HG03159 (cell line): ENCODE data around the gene INCA1.

Experiments
- ATAC-seq: cut with Tn5 transposase; IDR thresholded peaks from one replicate; pipeline ENCODE4 v1.9.1; 2021; ENCODE audit warnings: mild to moderate bottlenecking, moderate library complexity; ENCODE audit not compliant: unreplicated experiment

INCA1 gene

GRCh38 chr17:4950075-4950745 is 47.1 kb downstream of the INCA1 start:
- no peak for ATAC-seq

GRCh38 chr17:4949321-4950074 is 47.8 kb downstream of the INCA1 start:
- peak; percentile 29 for ATAC-seq

GRCh38 chr17:4948931-4949320 is 48.4 kb downstream of the INCA1 start:
- ATAC-seq: peak; percentile 29

- peak; percentile 24 for ATAC-seq
Measured at GRCh38 chr17:4948166-4948930, 49.0 kb downstream of the INCA1 start, which contains the start of gene PFN1. PFN1 (minus strand) TSS chr17:4948530; CDS start chr17:4948394, 136 bp downstream.

GRCh38 chr17:4947411-4948165 is 49.7 kb downstream of the INCA1 start:
- ATAC-seq: no peak

- no peak for ATAC-seq
Measured at GRCh38 chr17:4947010-4947410, 50.3 kb downstream of the INCA1 start.

- ATAC-seq: no peak
Measured at GRCh38 chr17:4946312-4946976, 50.9 kb downstream of the INCA1 start.

- no peak for ATAC-seq
Measured at GRCh38 chr17:4945944-4946280, 51.4 kb downstream of the INCA1 start.

GRCh38 chr17:4945176-4945943 is 52.0 kb downstream of the INCA1 start:
- no peak for ATAC-seq

GRCh38 chr17:4944554-4945175 is 52.7 kb downstream of the INCA1 start:
- ATAC-seq: no peak

- ATAC-seq: no peak
Measured at GRCh38 chr17:4944163-4944553, 53.2 kb downstream of the INCA1 start.

- no peak for ATAC-seq
Measured at GRCh38 chr17:4942760-4943508, 54.4 kb downstream of the INCA1 start.

- no peak for ATAC-seq
Measured at GRCh38 chr17:4941319-4941610, 56.1 kb downstream of the INCA1 start.

GRCh38 chr17:4940555-4941318 is 56.6 kb downstream of the INCA1 start:
- no peak for ATAC-seq

- peak; percentile 68 for ATAC-seq
Measured at GRCh38 chr17:4939796-4940554, 57.3 kb downstream of the INCA1 start, which contains the start of the genes RNF167 and SLC25A11. RNF167 (plus strand) TSS chr17:4940268; CDS start chr17:4940910, 642 bp downstream. SLC25A11 (minus strand) TSS chr17:4940046; CDS start chr17:4939910, 136 bp downstream.

GRCh38 chr17:4939546-4939795 is 57.9 kb downstream of the INCA1 start:
- ATAC-seq: no peak
